K562 (cell line): ENCODE measurements around the gene MMEL1.
"Not testable (repeated sequence)": the region's sequence is repeated elsewhere in the genome, so short reads cannot be mapped to it uniquely, and the experiment has no call there.

Experiments
- AFF1 ChIP-seq, 2 experiments: fragments of 450-650 bp; IDR thresholded peaks; 2 replicates each; pipeline ENCODE4 v1.6.1; 2018; ENCODE audit warnings: mild to moderate bottlenecking in 2 of 2, low read depth in 1 of 2; ENCODE audit not compliant: partially characterized antibody in 2 of 2
- CTCF ChIP-seq, 3 experiments: IDR thresholded peaks in 2 of 3; conservative IDR thresholded peaks in 1 of 3; 2 replicates each; pipeline ENCODE4 v1.5.1; 2011 to 2012; ENCODE audit warnings: low read length in 3 of 3, mild to moderate bottlenecking in 3 of 3, control low read depth in 2 of 3, improper control_type of control experiment in 1 of 3, inconsistent platforms in 1 of 3, low read depth in 1 of 3, mixed read lengths in 1 of 3, moderate library complexity in 1 of 3; ENCODE audit not compliant: insufficient read depth in 2 of 3
- ELF4 ChIP-seq: fragments of 450-650 bp; formaldehyde crosslinking; IDR thresholded peaks from 2 replicates; pipeline ENCODE4 v1.4.0; 2022; ENCODE audit warnings: missing genetic modification characterization
- NR2C2 ChIP-seq, 2 experiments: fragments of 200-800 bp in 1 of 2; sonication (Bioruptor generic) in 1 of 2; sonication (generic) in 1 of 2; formaldehyde crosslinking in 1 of 2; IDR thresholded peaks; 2 replicates each; pipeline versions ENCODE4 v1.6.1 to v1.8.0; 2016 to 2022; ENCODE audit warnings: mild to moderate bottlenecking in 1 of 2, missing compliant biosample characterization in 1 of 2, missing genetic modification characterization in 1 of 2, missing genetic modification reagents in 1 of 2
- SNAPC5 ChIP-seq: fragments of 250-450 bp; sonication (Bioruptor Pico); IDR thresholded peaks from 2 replicates; pipeline ENCODE4 v1.8.0; 2021; ENCODE audit warnings: moderate library complexity, mild to moderate bottlenecking, inconsistent platforms
- USF1 ChIP-seq: sonication (generic); formaldehyde crosslinking; IDR thresholded peaks from 2 replicates; pipeline ENCODE4 v1.9.0; 2022; ENCODE audit warnings: mild to moderate bottlenecking, missing genetic modification reagents

GRCh38 chr1:2577565-2578075 is 55.2 kb downstream of the MMEL1 start:
- not testable (repeated sequence) for TF ChIP-seq NR2C2 (CRISPR knock-in tag; IDR thresholded peaks at IDR 0.05); NR2C2 (tag; IDR thresholded peaks at IDR 0.05); AFF1 (IDR thresholded peaks at IDR 0.05; ENCODE audit: low read depth in 1 of 2, partially characterized antibody in 2 of 2); USF1; SNAPC5 (CRISPR knock-in tag); ELF4 (CRISPR knock-in tag); CTCF (IDR thresholded peaks at IDR 0.05 in 2 of 3, conservative IDR thresholded peaks at IDR 0.05 in 1 of 3; ENCODE audit: insufficient read depth in 2 of 3, low read depth in 1 of 3, low read length in 3 of 3)
